Liver (tissue), 9 donors: Measurements from ENCODE around the gene GRAMD1C. TPM values are rescaled to one million over a fixed set of nuclear protein-coding genes. Genes with fewer than 3 reads are reported as not detected.
A peak's percentile ranks its signal among the peaks of the same experiment; 100 is the strongest.

Source experiments
- DNase-seq: peaks from one replicate; pipeline ENCODE4 v3.0.0-alpha.2; 2017; ENCODE audit warnings: low spot score
- H3K27ac ChIP-seq, 2 donors: one replicate each; pipeline ENCODE4 v1.7.0; 2013; ENCODE audit warnings: inconsistent platforms in 2 of 2, low read length in 2 of 2, control low read depth in 1 of 2, low read depth in 1 of 2, mild to moderate bottlenecking in 1 of 2
- H3K27me3 ChIP-seq, 4 donors: one replicate each; pipeline versions ENCODE4 v1.6.1 to v1.7.0; 2013; ENCODE audit warnings: low read length in 3 of 4, inconsistent platforms in 1 of 4, mild to moderate bottlenecking in 1 of 4, moderate library complexity in 1 of 4; ENCODE audit not compliant: control insufficient read depth in 4 of 4, insufficient read depth in 4 of 4
- H3K36me3 ChIP-seq, 4 donors: one replicate each; pipeline versions ENCODE4 v1.6.1 to v1.7.0; 2013; ENCODE audit warnings: low read length in 3 of 4, mild to moderate bottlenecking in 3 of 4, low read depth in 1 of 4, moderate library complexity in 1 of 4; ENCODE audit not compliant: control insufficient read depth in 4 of 4, insufficient read depth in 3 of 4
- H3K4me1 ChIP-seq, 4 donors: one replicate each; pipeline versions ENCODE4 v1.6.1 to v1.7.0; 2013; ENCODE audit warnings: low read length in 3 of 4, mild to moderate bottlenecking in 3 of 4, moderate library complexity in 1 of 4; ENCODE audit not compliant: control insufficient read depth in 4 of 4, insufficient read depth in 4 of 4
- H3K4me3 ChIP-seq, 3 donors: one replicate each; pipeline versions ENCODE4 v1.6.1 to v1.7.0; 2013; ENCODE audit warnings: low read length in 3 of 3, control low read depth in 1 of 3, low read depth in 1 of 3, mild to moderate bottlenecking in 1 of 3
- H3K9ac ChIP-seq, 2 donors: one replicate each; pipeline ENCODE4 v1.7.0; 2013; ENCODE audit warnings: low read length in 2 of 2, mild to moderate bottlenecking in 2 of 2, moderate library complexity in 2 of 2, control low read depth in 1 of 2, low read depth in 1 of 2
- H3K9me3 ChIP-seq, 4 donors: one replicate each; pipeline versions ENCODE4 v1.6.1 to v1.7.0; 2013; ENCODE audit warnings: low read length in 3 of 4; ENCODE audit not compliant: control insufficient read depth in 4 of 4
- EGR1 ChIP-seq, 2 donors: IDR thresholded peaks; 2 replicates each; pipeline ENCODE4 v1.6.1; 2016 to 2018; ENCODE audit warnings: antibody characterized with exemption in 2 of 2, low read depth in 2 of 2
- GABPA ChIP-seq, 2 donors: IDR thresholded peaks in 1 of 2; conservative IDR thresholded peaks in 1 of 2; 2 replicates each; pipeline ENCODE4 v1.6.1; 2016; ENCODE audit warnings: antibody characterized with exemption in 2 of 2, mild to moderate bottlenecking in 1 of 2, moderate library complexity in 1 of 2
- HNF4A ChIP-seq, 2 donors: conservative IDR thresholded peaks; 2 replicates each; pipeline ENCODE4 v1.6.1; 2016; ENCODE audit warnings: antibody characterized with exemption in 2 of 2, mild to moderate bottlenecking in 2 of 2
- HNF4G ChIP-seq: IDR thresholded peaks from 2 replicates; pipeline ENCODE4 v1.6.1; 2016; ENCODE audit warnings: antibody characterized with exemption
- JUND ChIP-seq, 2 donors: IDR thresholded peaks; 2 replicates each; pipeline ENCODE4 v1.6.1; 2016; ENCODE audit warnings: antibody characterized with exemption in 2 of 2
- MAX ChIP-seq: IDR thresholded peaks from 2 replicates; pipeline ENCODE4 v1.6.1; 2016; ENCODE audit warnings: antibody characterized with exemption
- NR2F2 ChIP-seq: IDR thresholded peaks from 2 replicates; pipeline ENCODE4 v1.6.1; 2016; ENCODE audit warnings: antibody characterized with exemption
- RAD21 ChIP-seq, 2 donors: IDR thresholded peaks; 2 replicates each; pipeline ENCODE4 v1.6.1; 2016; ENCODE audit warnings: antibody characterized with exemption in 2 of 2, mild to moderate bottlenecking in 2 of 2
- RXRA ChIP-seq, 2 donors: IDR thresholded peaks; 2 replicates each; pipeline ENCODE4 v1.6.1; 2017 to 2018; ENCODE audit warnings: antibody characterized with exemption in 2 of 2, mild to moderate bottlenecking in 1 of 2
- SP1 ChIP-seq: IDR thresholded peaks from 2 replicates; pipeline ENCODE4 v1.6.1; 2018; ENCODE audit warnings: antibody characterized with exemption, mild to moderate bottlenecking
- TAF1 ChIP-seq: conservative IDR thresholded peaks from 2 replicates; pipeline ENCODE4 v1.6.1; 2016; ENCODE audit warnings: antibody characterized with exemption, mild to moderate bottlenecking
- YY1 ChIP-seq: IDR thresholded peaks from 2 replicates; pipeline ENCODE4 v1.6.1; 2016; ENCODE audit warnings: antibody characterized with exemption, mild to moderate bottlenecking
- ZBTB33 ChIP-seq: IDR thresholded peaks from 2 replicates; pipeline ENCODE4 v1.6.1; 2016; ENCODE audit warnings: antibody characterized with exemption
- WGBS: extraction: QIAGEN DNeasy Blood & Tissue Kit; methylation state at CpG from one replicate; pipeline ENCODE4 v1.1.7; 2013; 5-methylcytosine and 5-hydroxymethylcytosine counted together
- polyA plus RNA-seq, 2 donors: library from polyadenylated mRNA; stranded (reverse) in 1 of 2; unstranded in 1 of 2; fragments of 200-250 nt in 1 of 2; fragments of >200 nt in 1 of 2; fragmentation: Nextera tagmentation in 1 of 2; extraction: Ambion mirVana in 1 of 2; gene quantifications; one replicate each; pipeline versions ENCODE4 v1.2.1 to v1.2.3, GENCODE V29; 2013 to 2015
- total RNA-seq, 2 donors: library from RNA; depleted of rRNA; stranded (reverse); fragments of >200 nt; gene quantifications; one replicate each; pipeline ENCODE4 v1.2.3, GENCODE V29; 2014
- TF ChIP-seq, protein P1 (sequence below): IDR thresholded peaks from 2 replicates; pipeline ENCODE4 v1.6.1; 2016; ENCODE audit warnings: antibody characterized with exemption
- TF ChIP-seq, protein P2 (sequence below): fragments of 150-350 bp; IDR thresholded peaks from 2 replicates; pipeline ENCODE4 v1.5.1; 2017; ENCODE audit warnings: improper control_type of control experiment, low read depth, low read length; ENCODE audit not compliant: missing input control
- donor health status: healthy.
- donor health status: healthy.
- donor health status: healthy.
- donor health status: healthy.
- donor health status: healthy.

GRAMD1C gene
- total and polyA plus RNA-seq, 4 donors, result 2.3 to 17.0 (median 6.2) TPM

- Histone ChIP-seq H3K4me3 (peak within 1 kb of the TSS; percentile 65 to 93 (median 89)), H3K9me3 (no peaks in the 10 kb centered on the region), H3K9ac (peak within 1 kb of the TSS; percentile 35 to 51), H3K36me3 (peaks cover 0 to 9% (median 7%) of the 10 kb centered on the region in 4 donors), H3K27me3 (no peaks in the 10 kb centered on the region), H3K27ac (peak within 1 kb of the TSS; percentile 59 to 66), H3K4me1 (peaks cover 0 to 13% (median 9%) of the 10 kb centered on the region in 4 donors)
- WGBS, result under 1% methylated on average over 79 of the region's 80 CpGs
- no peak for TF ChIP-seq NR2F2
- TF ChIP-seq GABPA (IDR thresholded peaks at IDR 0.05 in 1 of 2, conservative IDR thresholded peaks at IDR 0.05 in 1 of 2), result peak in 1 of 2 donors; percentile 15
- no peak for TF ChIP-seq RAD21 (IDR thresholded peaks at IDR 0.05)
- no peak for TF ChIP-seq SP1
- peak; percentile 10 for TF ChIP-seq YY1
- DNase-seq, result peak; percentile 67
Observed at GRCh38 chr3:113947372-113948014, 108.9 kb downstream of the GRAMD1C start, which contains the start of gene ZDHHC23. TSS of gene ZDHHC23 (plus strand) at chr3:113948013. CDS start at chr3:113948803, 790 bp downstream.

- Histone ChIP-seq H3K9me3 (no peaks in the 10 kb centered on the region), H3K27ac (peak overlapping the region; percentile 59 to 66), H3K9ac (peak overlapping the region in 1 of 2 donors; percentile 39), H3K27me3 (no peaks in the 10 kb centered on the region), H3K36me3 (peaks cover 0 to 8% (median 3%) of the 10 kb centered on the region in 4 donors), H3K4me1 (peaks cover 0 to 13% (median 9%) of the 10 kb centered on the region in 4 donors), H3K4me3 (peak overlapping the region; percentile 56 to 93 (median 89))
- peak; percentile 43 for DNase-seq
- TF ChIP-seq SP1 (peak; percentile 10), EGR1 (IDR thresholded peaks at IDR 0.05; ENCODE audit: low read depth in 2 of 2) (peak; percentile 91 to 93), YY1 (no peak), RXRA (IDR thresholded peaks at IDR 0.05) (no peak), HNF4A (conservative IDR thresholded peaks at IDR 0.05) (peak in 1 of 2 donors; percentile 24)
- 2% methylated on average over 64 of the region's 65 CpGs for WGBS
Observed at GRCh38 chr3:113948015-113948917, 109.7 kb downstream of the GRAMD1C start.

- no peak for TF ChIP-seq TAF1
- Histone ChIP-seq H3K9me3 (no peaks in the 10 kb centered on the region), H3K9ac (no peak overlapping the region), H3K27me3 (no peaks in the 10 kb centered on the region), H3K27ac (no peak overlapping the region), H3K4me3 (no peak overlapping the region), H3K4me1 (peaks cover 0 to 13% (median 6%) of the 10 kb centered on the region in 4 donors), H3K36me3 (peaks cover 3 to 12% (median 7%) of the 10 kb centered on the region in 4 donors)
- no peak for DNase-seq
Observed at GRCh38 chr3:113952921-113953320, 114.3 kb downstream of the GRAMD1C start.

DNA sequence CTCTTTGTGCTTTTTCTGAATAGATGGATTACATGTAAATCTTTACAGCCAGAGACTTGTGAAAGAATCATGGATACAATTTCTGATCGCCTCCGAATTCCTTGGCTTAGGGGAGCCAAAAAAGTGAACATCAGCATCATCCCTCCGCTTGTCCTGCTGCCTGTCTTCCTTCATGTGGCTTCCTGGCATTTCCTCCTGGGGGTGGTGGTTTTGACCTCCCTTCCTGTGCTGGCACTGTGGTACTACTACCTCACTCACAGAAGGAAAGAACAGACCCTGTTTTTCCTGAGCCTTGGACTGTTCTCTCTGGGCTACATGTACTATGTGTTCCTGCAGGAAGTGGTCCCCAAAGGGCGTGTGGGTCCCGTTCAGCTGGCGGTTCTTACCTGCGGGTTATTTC, 115.1 kb downstream of the GRAMD1C start:
- Histone ChIP-seq H3K27me3 (no peaks in the 10 kb centered on the region), H3K4me1 (peaks cover 0 to 7% (median 3%) of the 10 kb centered on the region in 4 donors), H3K9ac (no peak overlapping the region), H3K36me3 (peaks cover 3 to 20% (median 12%) of the 10 kb centered on the region in 4 donors), H3K27ac (no peak overlapping the region), H3K9me3 (no peaks in the 10 kb centered on the region), H3K4me3 (no peak overlapping the region)
- WGBS, result 77% methylated on average over 7 of the region's 7 CpGs
- DNase-seq, result no peak
- TF ChIP-seq, protein P1, sequence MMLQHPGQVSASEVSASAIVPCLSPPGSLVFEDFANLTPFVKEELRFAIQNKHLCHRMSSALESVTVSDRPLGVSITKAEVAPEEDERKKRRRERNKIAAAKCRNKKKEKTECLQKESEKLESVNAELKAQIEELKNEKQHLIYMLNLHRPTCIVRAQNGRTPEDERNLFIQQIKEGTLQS, result no peak
- TF ChIP-seq HNF4G (no peak), RXRA (IDR thresholded peaks at IDR 0.05) (no peak), ZBTB33 (no peak), TAF1 (no peak), RAD21 (IDR thresholded peaks at IDR 0.05) (no peak), SP1 (no peak), JUND (IDR thresholded peaks at IDR 0.05) (no peak), MAX (no peak), HNF4A (conservative IDR thresholded peaks at IDR 0.05) (no peak)
- TF ChIP-seq, protein P2, sequence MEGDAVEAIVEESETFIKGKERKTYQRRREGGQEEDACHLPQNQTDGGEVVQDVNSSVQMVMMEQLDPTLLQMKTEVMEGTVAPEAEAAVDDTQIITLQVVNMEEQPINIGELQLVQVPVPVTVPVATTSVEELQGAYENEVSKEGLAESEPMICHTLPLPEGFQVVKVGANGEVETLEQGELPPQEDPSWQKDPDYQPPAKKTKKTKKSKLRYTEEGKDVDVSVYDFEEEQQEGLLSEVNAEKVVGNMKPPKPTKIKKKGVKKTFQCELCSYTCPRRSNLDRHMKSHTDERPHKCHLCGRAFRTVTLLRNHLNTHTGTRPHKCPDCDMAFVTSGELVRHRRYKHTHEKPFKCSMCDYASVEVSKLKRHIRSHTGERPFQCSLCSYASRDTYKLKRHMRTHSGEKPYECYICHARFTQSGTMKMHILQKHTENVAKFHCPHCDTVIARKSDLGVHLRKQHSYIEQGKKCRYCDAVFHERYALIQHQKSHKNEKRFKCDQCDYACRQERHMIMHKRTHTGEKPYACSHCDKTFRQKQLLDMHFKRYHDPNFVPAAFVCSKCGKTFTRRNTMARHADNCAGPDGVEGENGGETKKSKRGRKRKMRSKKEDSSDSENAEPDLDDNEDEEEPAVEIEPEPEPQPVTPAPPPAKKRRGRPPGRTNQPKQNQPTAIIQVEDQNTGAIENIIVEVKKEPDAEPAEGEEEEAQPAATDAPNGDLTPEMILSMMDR, result no peak
